Muscle layer of colon (tissue), 2 donors: ENCODE data around the gene ECHS1.
"Not testable (repeated sequence)": the region's sequence is repeated elsewhere in the genome, so short reads cannot be mapped to it uniquely, and the experiment has no call there.

Experiments used
- H3K27ac ChIP-seq: one replicate; pipeline ENCODE4 v1.7.0; 2013; ENCODE audit warnings: low read depth, mild to moderate bottlenecking, low read length, moderate library complexity
- H3K27me3 ChIP-seq, 2 donors: one replicate each; pipeline ENCODE4 v1.7.0; 2013; ENCODE audit warnings: low read length in 2 of 2, mild to moderate bottlenecking in 2 of 2; ENCODE audit not compliant: insufficient read depth in 2 of 2, control insufficient read depth in 1 of 2
- H3K36me3 ChIP-seq: one replicate; pipeline ENCODE4 v1.7.0; 2013; ENCODE audit warnings: mild to moderate bottlenecking, low read length; ENCODE audit not compliant: insufficient read depth
- H3K4me1 ChIP-seq: one replicate; pipeline ENCODE4 v1.7.0; 2013; ENCODE audit warnings: mild to moderate bottlenecking, low read length; ENCODE audit not compliant: insufficient read depth
- H3K4me3 ChIP-seq, 2 donors: one replicate each; pipeline ENCODE4 v1.7.0; 2013; ENCODE audit warnings: low read length in 2 of 2, low read depth in 1 of 2, mild to moderate bottlenecking in 1 of 2, moderate library complexity in 1 of 2
- H3K9ac ChIP-seq: one replicate; pipeline ENCODE4 v1.7.0; 2013; ENCODE audit warnings: low read length
- H3K9me3 ChIP-seq: one replicate; pipeline ENCODE4 v1.7.0; 2013; ENCODE audit warnings: mild to moderate bottlenecking, low read length
- donor health status: abdominal sarcoma.
- donor health status: Adenocarcinoma of cecum.

The ECHS1 gene

GRCh38 chr10:133396035-133396624, 23.0 kb upstream of the ECHS1 start:
- Histone ChIP-seq H3K27me3 (no peaks in the 10 kb centered on the region), H3K9ac (no peak overlapping the region), H3K9me3 (no peaks in the 10 kb centered on the region), H3K27ac (no peak overlapping the region), H3K4me1 (no peaks in the 10 kb centered on the region), H3K36me3 (peaks cover 40% of the 10 kb centered on the region), H3K4me3 (no peak overlapping the region)

- Histone ChIP-seq H3K4me1 (no peaks in the 10 kb centered on the region), H3K4me3 (peak overlapping the region; percentile 78 to 95), H3K27ac (peak overlapping the region; percentile 86), H3K36me3 (peaks cover 36% of the 10 kb centered on the region), H3K9ac (peak overlapping the region; percentile 76), H3K27me3 (no peaks in the 10 kb centered on the region), H3K9me3 (no peaks in the 10 kb centered on the region)
Observed at GRCh38 chr10:133394801-133395221, 21.7 kb upstream of the ECHS1 start.

- H3K4me1 ChIP-seq = no peaks in the 10 kb centered on the region
- H3K9me3 ChIP-seq = no peaks in the 10 kb centered on the region
- H3K9ac ChIP-seq = peak within 1 kb of the TSS; percentile 76
- H3K36me3 ChIP-seq = peaks cover 32% of the 10 kb centered on the region
- H3K27ac ChIP-seq = peak within 1 kb of the TSS; percentile 86
- H3K4me3 ChIP-seq = peak within 1 kb of the TSS; percentile 78 to 95
- H3K27me3 ChIP-seq = no peaks in the 10 kb centered on the region
Observed at GRCh38 chr10:133394064-133394663, 21.0 kb upstream of the ECHS1 start, which contains the start of gene MTG1. MTG1 (plus strand) TSS chr10:133394157; CDS start chr10:133394221, 64 bp downstream.

GRCh38 chr10:133393401-133394063, 20.4 kb upstream of the ECHS1 start:
- Histone ChIP-seq H3K27me3 (no peaks in the 10 kb centered on the region), H3K9me3 (no peaks in the 10 kb centered on the region), H3K27ac (no peak overlapping the region), H3K4me1 (no peaks in the 10 kb centered on the region), H3K4me3 (peak overlapping the region; percentile 78 to 95), H3K36me3 (peaks cover 26% of the 10 kb centered on the region), H3K9ac (no peak overlapping the region)

GRCh38 chr10:133391761-133392518, 18.8 kb upstream of the ECHS1 start:
- Histone ChIP-seq H3K9me3 (no peaks in the 10 kb centered on the region), H3K9ac (no peak overlapping the region), H3K4me3 (no peak overlapping the region), H3K4me1 (no peaks in the 10 kb centered on the region), H3K36me3 (peaks cover 14% of the 10 kb centered on the region), H3K27ac (no peak overlapping the region), H3K27me3 (no peaks in the 10 kb centered on the region)

- Histone ChIP-seq H3K27ac (no peak overlapping the region), H3K9ac (no peak overlapping the region), H3K36me3 (peaks cover 11% of the 10 kb centered on the region), H3K27me3 (no peaks in the 10 kb centered on the region), H3K9me3 (no peaks in the 10 kb centered on the region), H3K4me1 (no peaks in the 10 kb centered on the region), H3K4me3 (no peak overlapping the region)
Observed at GRCh38 chr10:133391249-133391635, 18.1 kb upstream of the ECHS1 start.

GRCh38 chr10:133390597-133391248, 17.6 kb upstream of the ECHS1 start:
- Histone ChIP-seq H3K4me1 (no peaks in the 10 kb centered on the region), H3K36me3 (peaks cover 6% of the 10 kb centered on the region), H3K27ac (no peak overlapping the region), H3K9me3 (no peaks in the 10 kb centered on the region), H3K27me3 (no peaks in the 10 kb centered on the region), H3K4me3 (no peak overlapping the region), H3K9ac (no peak overlapping the region)

- H3K4me1 ChIP-seq = no peaks in the 10 kb centered on the region
- H3K4me3 ChIP-seq = no peak overlapping the region
- no peaks in the 10 kb centered on the region for H3K27me3 ChIP-seq
- no peak overlapping the region for H3K9ac ChIP-seq
- peaks cover 6% of the 10 kb centered on the region for H3K36me3 ChIP-seq
- no peaks in the 10 kb centered on the region for H3K9me3 ChIP-seq
- H3K27ac ChIP-seq = no peak overlapping the region
Observed at GRCh38 chr10:133388973-133389818, 16.0 kb upstream of the ECHS1 start.

- H3K27ac ChIP-seq = no peak overlapping the region
- no peaks in the 10 kb centered on the region for H3K27me3 ChIP-seq
- no peaks in the 10 kb centered on the region for H3K4me1 ChIP-seq
- H3K9ac ChIP-seq = no peak overlapping the region
- H3K4me3 ChIP-seq = no peak overlapping the region
- peaks cover 6% of the 10 kb centered on the region for H3K36me3 ChIP-seq
- no peaks in the 10 kb centered on the region for H3K9me3 ChIP-seq
Observed at GRCh38 chr10:133388236-133388972, 15.2 kb upstream of the ECHS1 start.

- H3K4me1 ChIP-seq, H3K9ac ChIP-seq, H3K27me3 ChIP-seq, H3K9me3 ChIP-seq, H3K36me3 ChIP-seq, H3K4me3 ChIP-seq, H3K27ac ChIP-seq: not testable (repeated sequence)
Observed at GRCh38 chr10:133386951-133387350, 13.8 kb upstream of the ECHS1 start.
